DOHH2 (cell line): ENCODE data around the gene MAN2A1.

Experiments
- EZH2phosphoT487 ChIP-seq: fragments of 200-600 bp; sonication (generic); IDR thresholded peaks from 2 replicates; pipeline ENCODE4 v1.6.1; 2017; ENCODE audit warnings: borderline replicate concordance, mild to moderate bottlenecking, antibody characterized with exemption, low read length, moderate library complexity, mixed read lengths
- TF ChIP-seq, protein P1 (sequence below): fragments of 200-600 bp; sonication (generic); IDR thresholded peaks from one replicate; pipeline ENCODE4 v1.5.1; 2014; ENCODE audit warnings: antibody characterized with exemption, mild to moderate bottlenecking, low read depth, low read length; ENCODE audit not compliant: poor library complexity, severe bottlenecking

DNA sequence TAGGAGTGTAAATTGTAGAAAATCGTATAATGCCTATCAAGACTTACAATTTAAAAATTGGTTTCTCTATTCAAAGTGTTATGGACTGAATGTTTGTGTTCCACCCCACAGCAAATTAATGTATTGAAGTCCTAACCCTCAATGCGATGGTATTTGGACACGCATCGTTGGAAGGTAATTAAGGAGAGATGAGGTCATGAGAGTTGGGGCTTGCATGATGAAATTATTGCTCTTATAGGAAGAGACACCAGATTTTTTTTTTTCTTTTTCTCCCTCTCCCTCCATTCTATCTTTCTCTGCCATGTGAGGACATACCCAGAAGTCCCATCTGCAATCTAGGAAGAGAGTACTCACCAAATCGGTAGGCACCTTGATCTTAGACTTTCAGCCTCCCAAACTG lies 189.2 kb downstream of the MAN2A1 start:
- TF ChIP-seq, protein P1, sequence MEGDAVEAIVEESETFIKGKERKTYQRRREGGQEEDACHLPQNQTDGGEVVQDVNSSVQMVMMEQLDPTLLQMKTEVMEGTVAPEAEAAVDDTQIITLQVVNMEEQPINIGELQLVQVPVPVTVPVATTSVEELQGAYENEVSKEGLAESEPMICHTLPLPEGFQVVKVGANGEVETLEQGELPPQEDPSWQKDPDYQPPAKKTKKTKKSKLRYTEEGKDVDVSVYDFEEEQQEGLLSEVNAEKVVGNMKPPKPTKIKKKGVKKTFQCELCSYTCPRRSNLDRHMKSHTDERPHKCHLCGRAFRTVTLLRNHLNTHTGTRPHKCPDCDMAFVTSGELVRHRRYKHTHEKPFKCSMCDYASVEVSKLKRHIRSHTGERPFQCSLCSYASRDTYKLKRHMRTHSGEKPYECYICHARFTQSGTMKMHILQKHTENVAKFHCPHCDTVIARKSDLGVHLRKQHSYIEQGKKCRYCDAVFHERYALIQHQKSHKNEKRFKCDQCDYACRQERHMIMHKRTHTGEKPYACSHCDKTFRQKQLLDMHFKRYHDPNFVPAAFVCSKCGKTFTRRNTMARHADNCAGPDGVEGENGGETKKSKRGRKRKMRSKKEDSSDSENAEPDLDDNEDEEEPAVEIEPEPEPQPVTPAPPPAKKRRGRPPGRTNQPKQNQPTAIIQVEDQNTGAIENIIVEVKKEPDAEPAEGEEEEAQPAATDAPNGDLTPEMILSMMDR: no peak
- TF ChIP-seq EZH2phosphoT487: no peak
